Tibial nerve (tissue), 4 donors: Measurements from ENCODE around the gene GOLPH3. TPM values are rescaled to one million over a fixed set of nuclear protein-coding genes. Genes with fewer than 3 reads are reported as not detected.

Experiments
- DNase-seq, 2 donors: peaks; one replicate each; pipeline ENCODE4 v3.0.0-alpha.2; 2019; ENCODE audit warnings: low spot score in 2 of 2
- H3K27ac ChIP-seq, 4 donors: fragments of 200-600 bp; sonication (generic) in 3 of 4; one replicate each; pipeline ENCODE4 v1.5.1; 2017 to 2019; ENCODE audit warnings: mild to moderate bottlenecking in 1 of 4
- H3K27me3 ChIP-seq, 2 donors: fragments of 200-600 bp; sonication (generic) in 1 of 2; one replicate each; pipeline versions ENCODE4 v1.5.1 to v1.6.0; 2017 to 2019
- H3K36me3 ChIP-seq, 3 donors: fragments of 200-600 bp; sonication (generic); one replicate each; pipeline ENCODE4 v1.5.1; 2018 to 2019
- H3K4me1 ChIP-seq, 4 donors: fragments of 200-600 bp; sonication (generic) in 3 of 4; one replicate each; pipeline ENCODE4 v1.5.1; 2017 to 2019
- H3K4me3 ChIP-seq, 4 donors: fragments of 200-600 bp; sonication (generic) in 3 of 4; one replicate each; pipeline ENCODE4 v1.5.1; 2017 to 2019; ENCODE audit warnings: mild to moderate bottlenecking in 1 of 4, moderate library complexity in 1 of 4
- H3K9me3 ChIP-seq, 4 donors: fragments of 200-600 bp; sonication (generic) in 3 of 4; one replicate each; pipeline ENCODE4 v1.5.1; 2017 to 2019
- EP300 ChIP-seq, 2 donors: sonication (generic); formaldehyde crosslinking; IDR thresholded peaks; one replicate each; pipeline ENCODE4 v1.6.1; 2017; ENCODE audit warnings: antibody characterized with exemption in 2 of 2, mild to moderate bottlenecking in 1 of 2
- POLR2A ChIP-seq, 2 donors: fragments of 450-650 bp; IDR thresholded peaks; one replicate each; pipeline ENCODE4 v1.6.1; 2017; ENCODE audit warnings: antibody characterized with exemption in 2 of 2, mild to moderate bottlenecking in 2 of 2, moderate library complexity in 2 of 2
- WGBS, 2 donors: methylation state at CpG; one replicate each; pipeline ENCODE4 v1.1.5; 2018; 5-methylcytosine and 5-hydroxymethylcytosine counted together
- total RNA-seq, 4 donors: library from RNA; depleted of rRNA; stranded (reverse); fragments of >200 nt; gene quantifications; one replicate each; pipeline ENCODE4 v1.1.0, GENCODE V29; 2016
- TF ChIP-seq, protein P1 (sequence below), 5 experiments: fragments of 200-600 bp in 3 of 5; fragments of 450-650 bp in 2 of 5; sonication (generic) in 3 of 5; IDR thresholded peaks; one replicate each; pipeline ENCODE4 v1.5.1; 2016 to 2019; ENCODE audit warnings: antibody characterized with exemption in 5 of 5, mild to moderate bottlenecking in 3 of 5, moderate library complexity in 2 of 5

GOLPH3 gene
- total RNA-seq, 4 donors from 2014 or later, result 90.6 to 115 (median 102) TPM

DNA sequence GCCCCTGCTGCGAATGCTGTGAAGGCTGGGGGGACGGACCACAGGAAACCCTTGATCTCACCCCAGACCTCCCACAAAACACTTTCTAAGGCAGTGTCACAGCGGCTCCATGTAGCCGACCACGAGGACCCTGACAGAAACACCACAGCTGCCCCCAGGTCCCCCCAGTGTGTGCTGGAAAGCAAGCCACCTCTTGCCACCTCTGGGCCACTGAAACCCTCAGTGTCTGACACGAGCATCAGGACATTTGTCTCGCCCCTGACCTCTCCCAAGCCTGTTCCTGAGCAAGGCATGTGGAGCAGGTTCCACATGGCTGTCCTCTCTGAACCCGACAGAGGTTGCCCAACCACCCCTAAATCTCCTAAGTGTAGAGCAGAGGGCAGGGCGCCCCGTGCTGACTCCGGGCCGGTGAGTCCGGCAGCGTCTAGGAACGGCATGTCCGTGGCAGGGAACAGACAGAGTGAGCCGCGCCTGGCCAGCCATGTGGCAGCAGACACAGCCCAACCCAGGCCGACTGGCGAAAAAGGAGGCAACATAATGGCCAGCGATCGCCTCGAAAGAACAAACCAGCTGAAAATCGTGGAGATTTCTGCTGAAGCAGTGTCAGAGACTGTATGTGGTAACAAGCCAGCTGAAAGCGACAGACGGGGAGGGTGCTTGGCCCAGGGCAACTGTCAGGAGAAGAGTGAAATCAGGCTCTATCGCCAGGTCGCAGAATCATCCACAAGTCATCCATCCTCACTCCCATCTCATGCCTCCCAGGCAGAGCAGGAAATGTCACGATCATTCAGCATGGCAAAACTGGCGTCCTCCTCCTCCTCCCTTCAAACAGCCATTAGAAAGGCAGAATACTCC lies 84.7 kb downstream of the GOLPH3 start:
- Histone ChIP-seq H3K27ac (no peak overlapping the region), H3K27me3 (no peaks in the 10 kb centered on the region), H3K9me3 (no peaks in the 10 kb centered on the region), H3K4me1 (peaks cover 0 to 7% (median under 1%) of the 10 kb centered on the region in 4 donors), H3K4me3 (no peak overlapping the region), H3K36me3 (peaks cover 0 to 70% (median 0%) of the 10 kb centered on the region in 3 donors)
- no peak for DNase-seq
- 89 to 91% methylated on average over 30 of the region's 30 CpGs for WGBS, 2 donors
- TF ChIP-seq, protein P1, sequence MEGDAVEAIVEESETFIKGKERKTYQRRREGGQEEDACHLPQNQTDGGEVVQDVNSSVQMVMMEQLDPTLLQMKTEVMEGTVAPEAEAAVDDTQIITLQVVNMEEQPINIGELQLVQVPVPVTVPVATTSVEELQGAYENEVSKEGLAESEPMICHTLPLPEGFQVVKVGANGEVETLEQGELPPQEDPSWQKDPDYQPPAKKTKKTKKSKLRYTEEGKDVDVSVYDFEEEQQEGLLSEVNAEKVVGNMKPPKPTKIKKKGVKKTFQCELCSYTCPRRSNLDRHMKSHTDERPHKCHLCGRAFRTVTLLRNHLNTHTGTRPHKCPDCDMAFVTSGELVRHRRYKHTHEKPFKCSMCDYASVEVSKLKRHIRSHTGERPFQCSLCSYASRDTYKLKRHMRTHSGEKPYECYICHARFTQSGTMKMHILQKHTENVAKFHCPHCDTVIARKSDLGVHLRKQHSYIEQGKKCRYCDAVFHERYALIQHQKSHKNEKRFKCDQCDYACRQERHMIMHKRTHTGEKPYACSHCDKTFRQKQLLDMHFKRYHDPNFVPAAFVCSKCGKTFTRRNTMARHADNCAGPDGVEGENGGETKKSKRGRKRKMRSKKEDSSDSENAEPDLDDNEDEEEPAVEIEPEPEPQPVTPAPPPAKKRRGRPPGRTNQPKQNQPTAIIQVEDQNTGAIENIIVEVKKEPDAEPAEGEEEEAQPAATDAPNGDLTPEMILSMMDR (IDR thresholded peaks at IDR 0.05), result no peak
- no peak for TF ChIP-seq POLR2A (IDR thresholded peaks at IDR 0.05)

DNA sequence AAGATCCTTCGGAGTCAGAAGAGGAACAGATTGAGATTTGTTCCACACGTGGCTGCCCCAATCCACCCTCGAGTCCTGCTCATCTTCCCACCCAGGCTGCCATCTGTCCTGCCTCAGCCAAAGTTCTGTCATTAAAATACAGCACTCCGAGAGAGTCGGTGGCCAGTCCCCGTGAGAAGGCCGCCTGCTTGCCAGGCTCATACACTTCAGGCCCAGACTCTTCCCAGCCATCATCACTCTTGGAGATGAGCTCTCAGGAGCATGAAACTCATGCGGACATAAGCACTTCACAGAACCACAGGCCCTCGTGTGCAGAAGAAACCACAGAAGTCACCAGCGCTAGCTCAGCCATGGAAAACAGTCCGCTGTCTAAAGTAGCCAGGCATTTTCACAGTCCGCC lies 85.9 kb downstream of the GOLPH3 start:
- Histone ChIP-seq H3K27ac (no peak overlapping the region), H3K4me1 (peaks cover 0 to 10% (median 0%) of the 10 kb centered on the region in 4 donors), H3K9me3 (no peaks in the 10 kb centered on the region), H3K27me3 (no peaks in the 10 kb centered on the region), H3K4me3 (no peak overlapping the region), H3K36me3 (peaks cover 0 to 72% (median 0%) of the 10 kb centered on the region in 3 donors)
- 88% methylated on average over 12 of the region's 12 CpGs for WGBS, 2 donors
- DNase-seq, result no peak
- TF ChIP-seq EP300 (IDR thresholded peaks at IDR 0.05) (no peak), POLR2A (IDR thresholded peaks at IDR 0.05) (no peak)
- TF ChIP-seq, protein P1 (IDR thresholded peaks at IDR 0.05), result no peak

DNA sequence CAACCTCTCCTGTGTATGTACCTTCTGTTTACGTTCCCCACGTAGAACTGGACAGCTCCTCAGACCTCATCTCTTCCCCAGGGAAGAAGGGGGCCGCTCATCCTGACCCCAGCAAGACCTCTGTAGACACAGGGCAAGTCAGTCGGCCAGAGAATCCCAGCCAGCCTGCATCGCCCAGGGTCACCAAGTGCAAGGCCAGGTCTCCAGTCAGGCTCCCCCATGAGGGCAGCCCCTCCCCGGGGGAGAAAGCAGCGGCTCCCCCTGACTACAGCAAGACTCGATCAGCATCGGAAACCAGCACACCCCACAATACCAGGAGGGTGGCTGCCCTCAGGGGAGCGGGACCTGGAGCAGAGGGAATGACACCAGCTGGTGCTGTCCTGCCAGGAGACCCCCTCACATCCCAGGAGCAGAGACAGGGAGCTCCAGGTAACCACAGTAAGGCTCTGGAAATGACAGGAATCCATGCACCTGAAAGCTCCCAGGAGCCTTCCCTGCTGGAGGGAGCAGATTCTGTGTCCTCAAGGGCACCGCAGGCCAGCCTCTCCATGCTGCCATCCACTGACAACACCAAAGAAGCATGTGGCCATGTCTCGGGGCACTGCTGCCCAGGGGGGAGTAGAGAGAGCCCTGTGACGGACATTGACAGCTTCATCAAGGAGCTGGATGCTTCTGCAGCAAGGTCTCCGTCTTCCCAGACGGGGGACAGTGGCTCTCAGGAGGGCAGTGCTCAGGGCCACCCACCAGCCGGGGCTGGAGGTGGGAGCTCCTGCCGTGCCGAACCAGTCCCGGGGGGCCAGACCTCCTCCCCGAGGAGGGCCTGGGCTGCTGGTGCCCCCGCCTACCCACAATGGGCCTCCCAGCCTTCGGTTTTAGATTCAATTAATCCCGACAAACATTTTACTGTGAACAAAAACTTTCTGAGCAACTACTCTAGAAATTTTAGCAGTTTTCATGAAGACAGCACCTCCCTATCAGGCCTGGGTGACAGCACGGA lies 86.7 kb downstream of the GOLPH3 start:
- no peaks in the 10 kb centered on the region for H3K9me3 ChIP-seq
- no peak for DNase-seq
- 82 to 90% methylated on average over 18 to 20 of the region's 24 CpGs for WGBS, 2 donors
- no peaks in the 10 kb centered on the region for H3K27me3 ChIP-seq
- no peak overlapping the region for H3K4me3 ChIP-seq
- H3K4me1 ChIP-seq, result peaks cover 0 to 5% (median 0%) of the 10 kb centered on the region in 4 donors
- peaks cover 0 to 68% (median 0%) of the 10 kb centered on the region in 3 donors for H3K36me3 ChIP-seq
- no peak overlapping the region for H3K27ac ChIP-seq
- TF ChIP-seq EP300 (IDR thresholded peaks at IDR 0.05), result no peak
- TF ChIP-seq, protein P1 (IDR thresholded peaks at IDR 0.05), result no peak
- TF ChIP-seq POLR2A (IDR thresholded peaks at IDR 0.05), result no peak

DNA sequence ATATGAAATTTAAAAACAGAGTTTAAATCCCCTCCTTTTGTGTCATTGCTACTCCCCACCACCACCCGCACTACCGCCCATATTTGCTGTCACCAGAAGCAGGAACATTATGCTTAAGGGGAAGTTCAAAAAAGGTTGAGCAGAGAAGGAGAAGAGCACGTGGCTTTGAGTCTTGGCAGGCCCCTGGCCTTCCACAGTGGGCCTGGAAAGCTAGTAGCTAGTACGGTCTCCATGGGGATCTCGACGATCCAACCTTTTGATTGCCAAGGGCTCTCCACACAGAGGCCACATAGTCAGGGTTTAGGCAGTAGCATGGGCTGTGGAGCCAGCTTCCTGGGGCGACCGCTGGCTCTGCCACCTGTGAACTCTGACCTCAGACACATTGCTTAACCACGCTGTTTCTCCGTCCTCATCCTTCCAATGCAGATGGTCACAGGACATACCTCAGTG lies 90.1 kb downstream of the GOLPH3 start:
- no peak overlapping the region for H3K27ac ChIP-seq
- no peak for DNase-seq
- H3K4me3 ChIP-seq, result no peak overlapping the region
- peaks cover 0 to 5% (median 0%) of the 10 kb centered on the region in 4 donors for H3K4me1 ChIP-seq
- WGBS, 2 donors, result 72 to 78% methylated on average over 10 of the region's 10 CpGs
- no peaks in the 10 kb centered on the region for H3K9me3 ChIP-seq
- peaks cover 0 to 69% (median 0%) of the 10 kb centered on the region in 3 donors for H3K36me3 ChIP-seq
- TF ChIP-seq POLR2A (IDR thresholded peaks at IDR 0.05) (no peak), EP300 (IDR thresholded peaks at IDR 0.05) (no peak)
- TF ChIP-seq, protein P1 (IDR thresholded peaks at IDR 0.05), result no peak
- no peaks in the 10 kb centered on the region for H3K27me3 ChIP-seq
